Adipose tissue (tissue), 3 donors: ENCODE measurements around the gene RSPO1. TPM values are rescaled to one million over a fixed set of nuclear protein-coding genes. Genes with fewer than 3 reads are reported as not detected.

ENCODE experiments used
- H3K27ac ChIP-seq: one replicate; pipeline ENCODE4 v1.5.1; 2013; ENCODE audit warnings: low read depth, low read length
- WGBS, 3 donors: extraction: QIAGEN DNeasy Blood & Tissue Kit; methylation state at CpG; one replicate each; pipeline ENCODE4 v1.1.7; 2013; 5-methylcytosine and 5-hydroxymethylcytosine counted together
- polyA plus RNA-seq, 3 donors: library from polyadenylated mRNA; stranded (reverse); fragments of 200-250 nt; gene quantifications; one replicate each; pipeline ENCODE4 v1.2.3, GENCODE V29; 2013
- donor health status: healthy with polysubstance abuse.
- donor health status: Bipolar disorder and iron deficiency.
- donor health status: healthy.

The RSPO1 gene
- polyA plus RNA-seq, 3 donors, result 0.07 to 1.5 (median 0.77) TPM

DNA sequence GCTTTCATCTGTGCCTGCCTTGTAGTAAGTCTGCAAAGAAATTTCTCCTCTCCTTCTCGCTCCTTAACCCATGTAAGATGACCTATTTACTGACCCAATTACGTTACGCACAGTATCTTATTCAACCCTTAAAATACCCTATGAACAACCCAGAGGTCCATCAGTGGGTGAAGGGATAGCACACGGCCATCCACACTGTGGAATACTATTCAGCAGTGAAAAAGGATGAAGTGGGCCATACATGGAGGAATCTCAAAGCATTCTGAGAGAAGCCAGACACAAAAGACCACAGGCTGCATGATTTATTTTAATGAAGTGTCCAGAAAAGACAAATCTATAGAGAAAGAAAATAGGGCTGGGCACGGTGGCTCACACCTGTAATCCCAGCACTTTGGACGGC lies 23.8 kb upstream of the RSPO1 start:
- H3K27ac ChIP-seq, result no peak overlapping the region
- 84 to 86% (median 84%) methylated on average over 6 of the region's 6 CpGs for WGBS, 3 donors

DNA sequence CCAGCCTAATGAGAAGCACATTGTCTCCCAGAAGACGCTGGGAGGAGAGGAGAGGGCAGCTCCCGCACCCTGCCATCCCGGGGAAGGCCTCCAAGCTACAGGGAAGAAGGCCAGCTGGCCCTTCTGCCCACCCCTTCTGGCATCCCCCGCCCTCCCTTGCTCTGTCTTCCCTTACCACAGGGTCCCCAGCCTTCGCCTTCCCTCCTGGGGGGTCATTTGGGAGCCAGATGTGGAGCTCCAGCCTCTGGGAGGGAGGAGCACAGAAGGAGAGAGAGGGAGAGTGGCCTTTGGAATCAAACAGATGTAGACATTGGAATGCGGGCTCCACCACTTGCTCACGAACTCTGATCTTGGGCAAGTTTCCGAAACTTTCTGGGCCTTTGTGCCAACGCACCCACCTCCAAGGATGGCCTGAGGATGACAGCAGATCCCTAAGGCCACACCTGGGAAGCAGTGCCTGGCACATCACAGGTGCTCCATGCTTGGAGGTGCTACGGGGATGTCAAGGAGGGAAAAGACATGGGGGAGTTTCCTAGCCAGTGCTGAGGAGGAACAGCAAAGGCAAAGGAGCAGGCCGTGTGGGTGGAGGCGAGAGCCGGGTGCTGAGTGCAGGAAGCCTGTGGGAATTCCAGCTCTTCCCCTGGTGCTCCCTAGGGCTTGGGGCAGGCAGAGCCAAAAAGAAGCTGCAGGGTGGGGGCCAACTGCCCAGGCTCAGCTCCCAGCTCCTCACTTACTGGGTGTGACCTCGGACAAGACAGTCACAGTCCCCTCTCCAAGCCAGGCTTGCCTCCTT lies 23.1 kb upstream of the RSPO1 start:
- WGBS, 3 donors, result 57 to 67% (median 59%) methylated on average over 14 of the region's 14 CpGs
- H3K27ac ChIP-seq, result no peak overlapping the region

DNA sequence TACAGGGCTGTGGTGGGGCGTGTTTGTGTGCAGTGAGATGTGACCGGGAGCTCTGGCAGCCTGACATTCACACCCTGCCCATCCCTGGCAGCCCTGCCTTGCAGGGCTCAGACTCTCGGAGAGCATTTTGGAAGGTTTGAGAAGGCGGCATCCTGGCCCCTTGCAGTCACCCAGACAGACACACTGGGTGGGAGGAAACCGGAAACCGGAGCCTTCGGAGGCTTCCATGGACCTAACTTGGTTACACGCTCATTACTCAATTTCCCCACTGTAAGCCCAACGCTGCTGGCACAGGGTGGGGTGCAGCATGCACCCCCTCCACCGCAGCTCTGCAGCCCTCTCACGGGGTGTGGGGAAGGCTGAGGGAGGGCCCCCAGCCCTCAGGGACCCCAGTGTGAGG lies 22.2 kb upstream of the RSPO1 start:
- H3K27ac ChIP-seq, result no peak overlapping the region
- WGBS, 3 donors, result 71 to 76% (median 75%) methylated on average over 11 of the region's 11 CpGs

DNA sequence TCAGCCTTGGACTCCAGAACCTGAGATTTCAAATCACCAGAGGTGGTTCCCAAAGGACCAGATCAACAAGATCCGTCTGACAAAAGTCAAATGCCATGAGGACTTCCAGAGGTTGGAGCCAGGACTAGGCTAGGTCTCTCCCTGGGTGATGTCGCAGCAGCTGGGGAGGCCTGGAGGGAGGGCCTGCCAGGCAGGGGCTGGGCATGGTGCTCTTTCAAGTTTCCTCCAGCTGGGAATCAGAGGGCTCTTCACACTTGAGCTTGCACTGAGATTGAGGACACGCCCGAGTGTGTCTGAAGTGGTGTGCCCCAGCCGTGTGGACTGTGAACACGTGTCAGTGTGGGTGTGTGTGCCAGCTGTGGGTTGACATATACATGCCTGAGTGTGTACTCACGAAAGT lies 21.3 kb upstream of the RSPO1 start:
- WGBS, 3 donors, result 56 to 74% (median 69%) methylated on average over 7 of the region's 7 CpGs
- no peak overlapping the region for H3K27ac ChIP-seq

DNA sequence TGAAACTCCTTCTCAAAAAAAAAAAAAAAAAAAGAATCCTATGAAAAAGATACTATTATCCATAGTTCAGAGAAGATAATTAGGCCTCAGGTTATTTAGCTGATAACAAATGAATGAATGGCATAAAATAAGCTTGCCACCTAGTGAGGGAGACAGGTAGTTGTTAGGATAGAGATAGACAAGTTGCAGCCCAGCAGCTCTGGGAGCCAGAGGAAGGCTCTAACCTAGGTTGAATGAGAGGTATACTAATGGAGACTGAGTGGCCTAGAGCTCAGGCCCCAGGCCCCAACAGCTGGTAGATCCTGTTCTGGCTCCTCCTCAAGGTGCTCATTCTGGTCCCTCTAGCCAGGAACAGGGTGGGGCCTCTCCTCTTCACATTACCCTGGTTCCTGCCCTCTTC lies 20.6 kb upstream of the RSPO1 start:
- H3K27ac ChIP-seq, result no peak overlapping the region

DNA sequence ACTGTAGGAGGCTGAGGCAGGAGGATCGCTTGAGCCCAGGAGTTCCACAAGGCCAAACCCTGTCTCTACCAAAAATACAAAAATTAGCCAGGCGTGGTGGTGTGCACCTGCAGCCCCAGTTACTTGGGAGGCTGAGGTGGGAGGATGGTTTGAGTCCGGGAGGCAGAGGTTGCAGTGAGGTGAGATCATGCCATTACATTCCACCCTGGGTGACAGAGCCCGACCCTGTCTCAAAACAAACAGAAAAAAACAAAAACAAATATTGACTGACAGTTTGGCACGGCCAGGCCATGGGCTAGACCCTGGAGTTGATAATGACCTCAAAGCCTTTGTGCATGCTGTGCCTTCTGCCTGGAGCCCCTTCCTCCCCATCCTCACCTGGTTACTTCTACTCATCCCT lies 19.2 kb upstream of the RSPO1 start:
- WGBS, 3 donors, result 57 to 82% (median 71%) methylated on average over 5 of the region's 5 CpGs
- H3K27ac ChIP-seq, result no peak overlapping the region

DNA sequence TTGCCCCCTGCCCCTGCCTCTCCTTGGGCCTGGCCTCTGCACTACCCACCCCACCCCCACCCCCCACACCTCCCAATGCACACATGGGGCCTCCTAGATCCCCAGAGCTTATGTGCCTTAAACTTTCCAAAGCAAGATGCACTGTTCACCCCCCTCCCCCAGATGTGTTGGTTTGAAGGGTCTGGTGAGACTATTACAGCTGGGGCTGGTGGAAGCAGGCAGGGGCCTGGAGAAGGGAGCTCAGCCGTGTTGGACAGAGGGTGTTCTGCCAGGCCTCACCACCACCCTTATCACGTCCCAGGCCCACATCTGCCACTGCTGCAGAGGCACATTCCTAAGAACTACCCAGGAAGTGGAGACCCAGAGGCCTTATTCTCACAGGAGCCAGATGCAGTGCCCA lies 18.3 kb upstream of the RSPO1 start:
- no peak overlapping the region for H3K27ac ChIP-seq
- WGBS, 3 donors, result 42 to 66% (median 66%) methylated on average over 2 of the region's 2 CpGs

DNA sequence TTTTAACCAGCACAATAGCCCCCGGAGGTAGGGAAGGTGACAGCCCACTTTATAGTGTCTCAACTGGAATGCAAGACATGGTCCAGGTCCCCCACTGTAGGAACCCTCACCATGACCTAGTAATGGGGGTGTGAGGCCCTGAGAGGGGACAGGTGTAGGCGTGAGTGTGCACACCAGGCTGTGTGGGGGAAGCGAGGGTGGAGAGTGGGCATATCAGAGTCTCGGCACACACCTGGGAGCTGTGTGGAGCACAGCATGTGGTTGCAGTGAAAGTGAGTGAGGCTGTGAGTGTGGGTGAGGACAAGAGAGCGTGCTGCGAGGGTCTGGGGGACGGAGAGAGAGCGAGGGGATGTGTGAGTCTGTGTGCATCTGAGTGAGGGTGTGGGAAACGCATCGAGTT lies 17.1 kb upstream of the RSPO1 start:
- WGBS, 3 donors, result 72 to 78% (median 74%) methylated on average over 10 of the region's 10 CpGs
- H3K27ac ChIP-seq, result no peak overlapping the region

DNA sequence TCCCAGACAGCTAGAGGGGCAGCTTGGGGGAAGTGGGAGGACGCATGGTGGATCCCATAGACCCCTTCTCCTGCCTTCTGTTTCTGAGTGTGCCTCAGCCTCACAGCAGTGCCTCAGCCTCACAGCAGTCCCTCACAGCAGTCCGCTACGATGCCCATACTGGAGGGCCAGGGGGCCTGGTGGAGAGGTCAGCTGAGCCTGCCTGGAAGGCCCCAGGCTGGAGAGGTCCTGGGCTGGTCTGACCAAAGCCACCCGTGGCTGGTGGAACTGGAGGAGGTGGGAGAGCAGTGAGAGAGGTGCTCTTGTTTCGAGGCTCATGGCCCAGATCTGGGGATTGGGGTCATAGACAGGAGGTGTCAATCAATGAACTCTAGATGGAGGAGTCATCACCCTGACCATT lies 16.0 kb upstream of the RSPO1 start:
- no peak overlapping the region for H3K27ac ChIP-seq
- 75 to 84% (median 83%) methylated on average over 5 of the region's 5 CpGs for WGBS, 3 donors

DNA sequence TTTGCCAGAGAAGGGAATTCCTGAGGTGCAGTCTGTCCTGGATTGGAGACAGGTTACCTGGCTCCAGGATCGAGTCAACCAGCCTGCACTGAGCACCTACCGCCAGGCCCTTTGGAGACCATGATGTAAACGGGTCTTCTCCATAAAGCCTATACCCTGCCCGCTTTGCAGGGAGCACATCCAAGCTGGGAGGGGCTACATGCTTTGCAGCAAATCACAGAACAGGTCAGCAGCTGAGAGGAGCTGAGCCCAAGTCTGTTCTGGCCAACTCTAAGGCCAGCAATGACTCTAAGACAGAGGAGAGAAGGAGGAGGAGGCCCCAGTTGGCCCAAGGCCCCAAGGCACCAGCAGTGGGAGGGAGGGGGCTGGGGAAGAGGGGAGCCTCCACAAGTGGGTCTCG lies 15.5 kb upstream of the RSPO1 start:
- H3K27ac ChIP-seq, result no peak overlapping the region
- WGBS, 3 donors, result 51 to 56% (median 55%) methylated on average over 5 of the region's 5 CpGs

DNA sequence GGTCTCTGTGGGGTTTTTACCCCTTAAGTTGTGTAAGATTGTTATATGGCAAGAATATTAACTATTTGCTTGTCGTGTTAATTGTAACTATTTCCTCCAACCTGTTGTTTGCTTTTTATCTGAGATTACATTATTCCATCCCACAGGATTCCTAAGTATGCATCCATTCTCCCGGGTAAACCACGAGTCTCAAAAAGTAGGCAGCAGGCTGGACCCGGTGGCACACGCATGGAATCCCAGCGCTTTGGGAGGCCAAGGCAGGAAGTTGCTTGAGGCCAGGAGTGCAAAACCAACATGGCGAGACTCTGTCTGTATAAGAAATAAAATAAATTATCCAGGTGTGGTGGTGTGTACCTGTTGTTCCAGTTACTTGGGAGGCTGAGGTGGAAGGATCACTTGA lies 12.6 kb upstream of the RSPO1 start:
- no peak overlapping the region for H3K27ac ChIP-seq
- 79 to 88% (median 87%) methylated on average over 7 of the region's 7 CpGs for WGBS, 3 donors

DNA sequence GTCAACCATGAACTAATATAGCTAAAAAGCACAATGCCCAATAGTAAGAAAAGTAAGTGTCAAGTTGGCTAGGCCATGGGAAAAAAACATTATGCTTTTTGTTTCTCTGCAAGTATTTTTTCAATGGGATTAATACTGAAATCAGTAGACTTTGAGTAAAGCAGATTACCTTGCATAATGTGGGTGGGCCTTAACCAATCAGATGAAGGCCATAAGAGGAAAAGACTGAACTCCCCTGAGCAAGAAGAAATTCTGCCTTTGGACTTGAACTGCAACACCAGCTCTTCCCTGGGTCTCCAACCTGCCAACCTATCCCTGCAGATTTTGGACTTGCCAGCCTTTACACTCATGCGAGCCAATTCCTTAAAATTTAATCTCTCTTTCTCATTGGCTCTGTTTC lies 6.4 kb upstream of the RSPO1 start:
- 93 to 95% (median 93%) methylated on average over 1 of the region's 1 CpG for WGBS, 3 donors
- no peak overlapping the region for H3K27ac ChIP-seq

DNA sequence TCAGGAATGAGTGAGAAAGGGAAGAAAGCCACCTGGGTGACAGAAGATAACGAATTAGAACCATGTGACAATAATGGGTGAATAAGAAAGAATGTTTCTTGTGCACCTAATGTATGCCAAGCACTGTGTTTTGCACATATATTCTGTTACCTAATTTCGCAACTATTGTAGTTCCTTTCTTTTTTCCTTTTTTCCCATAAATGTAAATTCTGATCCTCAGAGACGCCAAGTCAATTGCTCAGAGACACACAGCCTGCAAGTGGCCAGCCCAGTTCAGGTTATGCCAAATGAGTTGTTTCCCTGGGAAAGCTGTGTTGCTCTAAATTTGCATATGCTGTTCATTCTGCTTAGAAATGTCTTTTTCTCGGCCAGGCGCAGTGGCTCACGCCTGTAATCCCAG lies 1.7 kb upstream of the RSPO1 start:
- 64 to 74% (median 70%) methylated on average over 6 of the region's 6 CpGs for WGBS, 3 donors
- no peak overlapping the region for H3K27ac ChIP-seq

DNA sequence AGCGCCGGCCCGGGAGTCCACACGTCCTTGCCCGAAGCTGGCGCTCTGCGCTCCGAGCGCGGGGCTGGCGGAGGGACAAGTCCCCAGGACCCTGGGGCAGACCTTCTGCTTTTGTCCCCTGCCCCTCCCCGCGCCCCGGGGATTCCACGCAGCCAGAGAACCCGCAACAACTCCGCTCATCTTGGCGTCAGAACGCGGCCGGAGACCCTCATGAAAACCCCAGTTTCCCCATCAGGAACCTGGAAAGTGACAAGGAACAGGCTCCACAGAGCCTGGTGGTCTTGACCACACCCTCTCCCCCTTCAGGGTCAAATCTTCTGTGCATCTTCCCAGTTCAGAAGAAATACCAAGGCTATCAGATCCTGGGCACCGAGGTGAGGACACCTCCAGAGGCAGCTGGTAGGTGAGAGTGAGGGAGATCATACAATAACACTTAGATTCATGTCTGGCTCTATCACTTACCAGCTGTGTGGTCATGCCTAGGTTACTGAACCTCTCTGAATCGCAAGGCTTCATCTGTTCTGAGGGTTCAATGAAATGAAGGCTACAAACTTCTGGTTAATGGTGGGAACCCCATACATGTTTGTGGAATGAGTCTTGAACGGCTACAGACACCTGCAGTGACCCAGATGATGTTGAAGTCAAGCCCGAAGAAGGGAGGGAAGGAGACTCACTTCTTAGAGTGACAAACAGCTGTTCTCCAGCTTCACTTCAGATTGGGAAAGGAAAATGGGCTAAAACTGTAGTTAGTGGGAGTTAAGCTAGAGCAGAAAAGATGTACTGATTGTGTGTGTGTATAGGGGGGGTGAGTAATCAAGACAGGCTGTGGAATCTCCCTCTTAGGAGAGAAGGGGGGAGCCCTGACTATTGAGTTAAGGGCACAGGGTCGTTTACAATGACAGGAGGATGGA lies 555 bp upstream of the RSPO1 start:
- WGBS, 3 donors, result 6 to 14% (median 12%) methylated on average over 26 of the region's 26 CpGs
- H3K27ac ChIP-seq, result no peak overlapping the region

DNA sequence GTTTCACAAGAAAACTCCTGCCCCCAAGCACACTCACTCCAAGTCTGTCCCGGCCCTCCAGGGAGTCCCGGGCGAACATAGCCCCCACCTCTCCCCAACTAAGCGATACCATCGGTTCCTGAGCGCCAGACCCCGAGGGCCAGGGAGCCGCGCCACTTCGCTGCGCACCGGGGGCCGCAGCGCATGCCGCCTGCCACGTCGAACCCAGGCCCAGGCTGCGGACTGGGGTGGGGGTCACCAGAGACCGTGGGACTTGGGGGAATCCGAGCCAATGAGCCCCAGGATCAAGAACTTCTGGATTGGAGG lies 801 bp downstream of the RSPO1 start:
- no peak overlapping the region for H3K27ac ChIP-seq
- 2% methylated on average over 20 of the region's 20 CpGs for WGBS, 3 donors

DNA sequence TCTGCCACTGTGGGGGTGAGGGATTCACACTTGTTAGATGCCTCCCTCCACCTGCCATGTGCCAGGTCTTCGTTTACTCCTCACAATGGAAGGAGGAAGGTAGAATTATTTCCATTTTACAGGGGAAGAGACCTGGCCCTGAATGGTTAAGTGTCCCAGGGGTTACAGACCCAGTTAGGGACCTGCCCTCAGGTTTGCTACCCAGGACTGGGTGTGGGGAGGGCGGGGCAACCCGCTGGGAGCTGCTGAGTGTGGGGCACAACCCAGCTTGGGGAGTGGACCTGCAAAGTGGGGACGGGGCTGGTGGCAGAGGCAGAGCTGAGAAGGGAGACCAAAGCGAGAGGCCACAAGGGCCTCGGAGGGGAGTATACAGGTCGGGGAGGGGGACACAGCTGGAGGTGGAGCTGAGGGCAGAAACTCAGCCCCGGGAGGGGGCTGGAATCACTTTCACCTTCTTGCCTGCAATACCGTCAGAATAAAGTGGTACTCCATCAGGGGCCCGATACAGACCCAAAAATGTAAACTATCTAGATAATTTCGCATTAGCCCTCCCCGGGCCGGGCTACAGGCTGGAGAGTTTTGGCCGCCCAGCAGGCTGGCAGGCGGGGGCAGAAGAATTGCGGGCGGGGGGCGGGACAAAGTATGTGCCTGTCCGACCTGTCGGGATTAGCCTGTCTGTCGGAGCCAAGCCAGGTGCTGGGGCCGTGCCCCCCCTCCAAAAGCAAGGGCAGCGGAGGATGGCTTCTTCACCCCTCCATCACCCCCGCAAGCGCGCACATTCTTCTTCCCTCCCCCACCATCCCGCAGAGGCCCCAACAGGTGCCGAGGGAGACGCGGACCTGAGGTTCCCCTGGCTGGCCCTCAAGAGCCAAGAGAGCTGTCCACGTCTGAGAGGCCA lies 1.4 kb downstream of the RSPO1 start:
- H3K27ac ChIP-seq, result no peak overlapping the region
- 3 to 8% (median 4%) methylated on average over 25 to 31 of the region's 31 CpGs for WGBS, 3 donors

DNA sequence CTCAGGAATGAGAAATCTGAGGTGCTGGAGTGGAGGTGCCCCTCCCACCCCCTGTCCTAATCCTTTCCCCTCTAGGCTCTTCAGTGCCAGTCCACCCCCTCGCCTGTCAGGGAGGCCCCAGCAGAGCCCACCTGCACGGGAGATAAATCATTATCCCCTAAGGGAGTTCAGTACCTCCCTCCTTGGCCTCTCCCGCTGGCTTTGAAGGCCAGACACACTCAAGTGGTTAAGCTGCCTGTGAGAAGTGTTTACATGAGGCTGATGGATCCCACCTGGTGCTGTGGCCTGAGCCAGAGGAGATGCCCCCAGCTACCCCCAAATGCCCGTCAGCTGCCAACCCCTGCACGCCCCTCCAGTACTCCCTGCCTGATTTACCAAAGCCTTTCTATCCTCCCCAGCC lies 3.7 kb downstream of the RSPO1 start:
- H3K27ac ChIP-seq, result no peak overlapping the region
- 25 to 33% (median 30%) methylated on average over 5 of the region's 5 CpGs for WGBS, 3 donors

DNA sequence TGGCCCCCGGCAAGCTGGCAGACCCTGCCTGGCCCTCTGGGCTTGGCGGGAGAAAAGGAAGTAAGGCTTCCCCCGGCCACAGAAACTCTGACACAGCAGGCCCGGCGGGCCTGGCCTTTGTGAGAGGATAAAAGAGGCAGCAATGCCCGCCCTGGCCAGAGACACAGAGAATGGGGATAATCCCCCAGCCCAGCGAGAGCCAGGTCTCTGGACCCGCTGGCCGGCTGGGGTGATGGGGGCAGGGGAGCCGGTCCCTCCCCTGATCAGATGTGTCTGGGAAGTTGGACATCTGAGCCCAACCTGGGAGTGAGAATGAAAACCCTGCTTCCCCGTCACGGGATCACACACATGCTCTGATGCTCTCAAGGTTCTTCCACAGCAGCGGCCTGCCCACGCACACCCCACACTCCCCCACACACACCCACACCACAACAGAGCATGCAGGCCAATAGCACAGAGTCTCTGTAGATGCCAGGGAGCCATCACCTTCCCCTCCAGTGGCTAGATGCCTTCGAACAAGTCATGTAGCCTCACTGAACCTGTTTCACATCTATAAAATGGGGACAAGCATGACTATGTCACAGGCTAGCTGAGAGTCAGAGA lies 4.2 kb downstream of the RSPO1 start:
- H3K27ac ChIP-seq, result no peak overlapping the region
- 26 to 33% (median 27%) methylated on average over 15 of the region's 15 CpGs for WGBS, 3 donors
